CD4-positive, alpha-beta T cell (primary cell): Measurements from ENCODE around the gene FBLN1. TPM values are rescaled to one million over a fixed set of nuclear protein-coding genes. Genes with fewer than 3 reads are reported as not detected.

Source experiments
- ATAC-seq: fragments of 200-7000 bp; cut with Tn5 transposase; one replicate; pipeline ENCODE4 v1.10.0; 2022; ENCODE audit warnings: mild to moderate bottlenecking; ENCODE audit not compliant: poor library complexity
- CTCF ChIA-PET: fragments of 350-600 bp; sonication (Branson Sonifier 250); formaldehyde crosslinking; loops from one replicate; lab custom pipeline; 2021; ENCODE audit warnings: antibody characterized with exemption, inconsistent platforms; lab: Charles Lee
- POLR2A ChIA-PET: fragments of 350-600 bp; sonication (Branson Sonifier 250); formaldehyde crosslinking; loops from one replicate; lab custom pipeline; 2021; ENCODE audit warnings: antibody characterized with exemption, inconsistent platforms; lab: Charles Lee
- DNase-seq, 14 experiments: peaks; one replicate each; pipeline ENCODE4 v3.0.0-alpha.2; 2013 to 2020; ENCODE audit warnings: mixed read lengths in 2 of 14
- H3K27ac ChIP-seq, 2 donors: one replicate each; pipeline versions ENCODE4 v1.5.1 to v1.7.0; 2013; ENCODE audit warnings: low read length in 2 of 2, low read depth in 1 of 2, mild to moderate bottlenecking in 1 of 2
- H3K27me3 ChIP-seq, 2 experiments: 1 replicate in 1 of 2; 2 replicates in 1 of 2; pipeline versions ENCODE4 v1.6.1 to v1.7.0; 2013; ENCODE audit warnings: low read length in 2 of 2, control low read depth in 1 of 2, mild to moderate bottlenecking in 1 of 2, moderate library complexity in 1 of 2; ENCODE audit not compliant: insufficient read depth in 2 of 2, control insufficient read depth in 1 of 2
- H3K36me3 ChIP-seq: one replicate; pipeline ENCODE4 v1.6.1; 2013; ENCODE audit warnings: low read length, control low read depth; ENCODE audit not compliant: insufficient read depth
- H3K4me1 ChIP-seq: one replicate; pipeline ENCODE4 v1.6.1; 2013; ENCODE audit warnings: low read length, control low read depth; ENCODE audit not compliant: insufficient read depth
- H3K4me3 ChIP-seq: one replicate; pipeline ENCODE4 v1.5.1; 2013; ENCODE audit warnings: mild to moderate bottlenecking, low read length, moderate library complexity
- H3K9me3 ChIP-seq, 2 experiments: 1 replicate in 1 of 2; 2 replicates in 1 of 2; pipeline versions ENCODE4 v1.6.1 to v1.7.0; 2013; ENCODE audit warnings: low read length in 2 of 2, mild to moderate bottlenecking in 2 of 2, control low read depth in 1 of 2, moderate library complexity in 1 of 2; ENCODE audit not compliant: control insufficient read depth in 1 of 2, insufficient read depth in 1 of 2
- H3K27ac Mint-ChIP-seq: one replicate; pipeline ENCODE4 v1.8.0; 2020; ENCODE audit warnings: mixed read lengths
- H3K27me3 Mint-ChIP-seq: one replicate; pipeline ENCODE4 v1.8.0; 2021; ENCODE audit warnings: mixed read lengths
- H3K36me3 Mint-ChIP-seq: one replicate; pipeline ENCODE4 v1.8.0; 2021; ENCODE audit warnings: low read depth, mixed read lengths
- H3K4me1 Mint-ChIP-seq: one replicate; pipeline ENCODE4 v1.8.0; 2021; ENCODE audit warnings: low read depth, mixed read lengths
- H3K4me3 Mint-ChIP-seq: one replicate; pipeline ENCODE4 v1.8.0; 2020; ENCODE audit warnings: mild to moderate bottlenecking, mixed read lengths
- H3K9me3 Mint-ChIP-seq: one replicate; pipeline ENCODE4 v1.8.0; 2020; ENCODE audit warnings: mixed read lengths
- CTCF ChIP-seq: fragments of 200-600 bp; IDR thresholded peaks from one replicate; pipeline ENCODE4 v1.8.0; 2022; ENCODE audit warnings: antibody characterized with exemption, mild to moderate bottlenecking
- intact Hi-C, 2 experiments: fragments of 100-400 bp; cut with DNase I in 1 of 2; cut with micrococcal nuclease in 1 of 2; formaldehyde crosslinking; loops; one replicate each; pipeline versions ENCODE4 v1.15.1 to v1.9.0; 2023 to 2025; cut with DNase I, micrococcal nuclease
- total RNA-seq, 174 experiments: library from RNA in 2 of 174; stranded (reverse) in 2 of 174; gene quantifications; one replicate each; pipeline ENCODE4 v1.2.3 and lab custom pipeline; 2021 to 2026

The FBLN1 gene
- total RNA-seq, 2 experiments from 2014 or later = not detected

DNA sequence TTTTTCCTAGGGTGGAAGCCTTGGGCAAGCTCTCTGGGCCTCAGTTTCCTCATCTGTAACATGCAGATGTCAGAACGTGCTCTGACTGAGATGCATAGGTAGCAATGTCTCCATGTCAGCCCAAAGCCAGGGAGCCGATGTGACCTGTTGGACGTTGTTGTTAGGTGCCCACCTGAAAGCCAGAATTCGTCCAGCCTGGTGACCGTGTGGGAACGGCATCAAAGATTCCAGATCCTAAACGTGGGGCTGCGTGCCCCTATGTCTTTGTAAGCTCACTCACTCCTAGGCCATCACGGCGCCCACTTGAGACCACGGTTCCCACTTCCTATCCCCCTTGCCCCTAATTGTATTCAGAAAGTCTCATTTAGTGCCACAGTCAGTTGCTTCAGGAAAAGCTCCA is 48.2 kb downstream of the FBLN1 start:
- POLR2A ChIA-PET = no interaction called here
- intact Hi-C loops = loop anchor here in 1 of 2 experiments (5.0 kb wide), 1 partner anchor 284 kb away; no protein-coding TSS in a partner anchor
- peaks cover 4% of the 10 kb centered on the region for H3K27me3 Mint-ChIP-seq
- Histone ChIP-seq H3K9me3 (peaks cover 0 to 17% of the 10 kb centered on the region in 2 experiments), H3K36me3 (no peaks in the 10 kb centered on the region), H3K4me3 (no peak overlapping the region), H3K27me3 (peaks cover 0 to 2% of the 10 kb centered on the region in 2 experiments), H3K27ac (no peak overlapping the region), H3K4me1 (no peaks in the 10 kb centered on the region)
- no peak overlapping the region for H3K27ac Mint-ChIP-seq
- no peaks in the 10 kb centered on the region for H3K4me1 Mint-ChIP-seq
- H3K4me3 Mint-ChIP-seq = no peak overlapping the region
- no peaks in the 10 kb centered on the region for H3K9me3 Mint-ChIP-seq
- TF ChIP-seq CTCF = no peak
- CTCF ChIA-PET = no interaction called here
- H3K36me3 Mint-ChIP-seq = no peaks in the 10 kb centered on the region
- no peak for DNase-seq
- ATAC-seq = no peak

GRCh38 chr22:45551310-45552016 is 48.8 kb downstream of the FBLN1 start:
- H3K9me3 Mint-ChIP-seq = no peaks in the 10 kb centered on the region
- H3K4me3 Mint-ChIP-seq = no peak overlapping the region
- no peaks in the 10 kb centered on the region for H3K4me1 Mint-ChIP-seq
- no peak overlapping the region for H3K4me3 ChIP-seq
- intact Hi-C loops = loop anchor here in 1 of 2 experiments (5.0 kb wide), 1 partner anchor 284 kb away; no protein-coding TSS in a partner anchor
- no peak overlapping the region for H3K27ac ChIP-seq
- no peaks in the 10 kb centered on the region for H3K36me3 ChIP-seq
- peaks cover 0 to 2% of the 10 kb centered on the region in 2 experiments for H3K27me3 ChIP-seq
- H3K27ac Mint-ChIP-seq = no peak overlapping the region
- no peak for ATAC-seq
- H3K36me3 Mint-ChIP-seq = no peaks in the 10 kb centered on the region
- ChIA-PET POLR2A (no interaction called here), CTCF (no interaction called here)
- peaks cover 0 to 17% of the 10 kb centered on the region in 2 experiments for H3K9me3 ChIP-seq
- no peaks in the 10 kb centered on the region for H3K4me1 ChIP-seq
- peaks cover 7% of the 10 kb centered on the region for H3K27me3 Mint-ChIP-seq
- no peak for DNase-seq
- no peak for TF ChIP-seq CTCF

DNA sequence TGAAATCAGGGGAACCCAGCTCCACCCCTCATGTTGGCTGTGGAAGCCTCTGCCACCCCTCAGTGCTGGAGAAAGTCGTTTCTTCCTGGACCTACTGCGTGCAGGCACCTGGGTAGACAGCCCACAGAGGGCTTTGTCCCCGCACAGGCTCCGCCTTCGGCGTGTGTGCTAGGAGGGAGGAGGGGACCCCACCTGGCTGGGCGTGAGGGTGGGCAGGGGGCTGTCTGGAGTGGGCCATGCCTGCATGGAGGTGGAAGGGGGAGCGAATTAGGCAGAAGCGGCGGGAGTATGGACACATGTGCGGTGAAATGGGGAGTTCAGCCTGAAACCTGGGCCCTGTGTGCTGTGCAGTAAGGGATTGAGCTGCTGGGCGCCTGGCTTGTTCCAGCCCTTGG is 49.3 kb downstream of the FBLN1 start:
- no peak overlapping the region for H3K27ac ChIP-seq
- Mint-ChIP-seq H3K9me3 (no peaks in the 10 kb centered on the region), H3K27ac (no peak overlapping the region), H3K36me3 (no peaks in the 10 kb centered on the region), H3K4me3 (no peak overlapping the region), H3K4me1 (no peaks in the 10 kb centered on the region), H3K27me3 (peaks cover 10% of the 10 kb centered on the region)
- no peaks in the 10 kb centered on the region for H3K36me3 ChIP-seq
- POLR2A ChIA-PET = no interaction called here
- TF ChIP-seq CTCF = no peak
- no peaks in the 10 kb centered on the region for H3K4me1 ChIP-seq
- peaks cover 0 to 14% of the 10 kb centered on the region in 2 experiments for H3K9me3 ChIP-seq
- CTCF ChIA-PET = no interaction called here
- ATAC-seq = no peak
- H3K27me3 ChIP-seq = peaks cover 0 to 2% of the 10 kb centered on the region in 2 experiments
- no peak overlapping the region for H3K4me3 ChIP-seq
- DNase-seq = no peak
- intact Hi-C loops = loop anchor here in 1 of 2 experiments (5.0 kb wide), 1 partner anchor 285 kb away; no protein-coding TSS in a partner anchor
